ENCODE results near the gene RASA4B. TPM values are rescaled to one million over a fixed set of nuclear protein-coding genes. Genes with fewer than 3 reads are reported as not detected.

The RASA4B gene
- total and polyA plus RNA-seq, 2 experiments from 2014 or later: 0.99 to 1.5 TPM

GRCh38 chr7:102468478-102469350 lies 48.9 kb downstream of the RASA4B start:
- Mint-ChIP-seq H3K4me1 (peaks cover 16% of the 10 kb centered on the region), H3K4me3 (no peak overlapping the region), H3K9me3 (peaks cover 3% of the 10 kb centered on the region; the same call in 1 of the 3 replicates), H3K27me3 (ENCODE audit: insufficient read depth, low read depth, poor library complexity) (peaks cover 29% of the 10 kb centered on the region), H3K27ac (no peak overlapping the region), H3K36me3 (ENCODE audit: low read depth) (peaks cover 23% of the 10 kb centered on the region)
- Histone ChIP-seq H3K27me3 (ENCODE audit: insufficient read depth) (no peaks in the 10 kb centered on the region), H3K36me3 (ENCODE audit: insufficient read depth) (no peaks in the 10 kb centered on the region), H3K9me2 (ENCODE audit: insufficient read depth) (no peaks in the 10 kb centered on the region), H2AFZ (no peak overlapping the region), H3K79me2 (replicated peaks; ENCODE audit: insufficient read depth) (peaks cover 8% of the 10 kb centered on the region), H3F3A (replicated peaks; ENCODE audit: low read depth) (peaks cover 6% of the 10 kb centered on the region; the same call in 1 of the 2 replicates), H3K4me3 (no peak overlapping the region), H3K4me2 (no peak overlapping the region), H3K27ac (ENCODE audit: low read depth) (no peak overlapping the region), H3K4me1 (ENCODE audit: insufficient read depth) (0 out of 2 replicates have a peak, but pooled peaks cover 11% of the 10 kb centered on the region), H4K20me1 (replicated peaks; ENCODE audit: insufficient read depth) (peaks cover 4% of the 10 kb centered on the region; the same call in 1 of the 2 replicates)
- DNase-seq (ENCODE audit: low spot score): no peak
- TF ChIP-seq ETS1 (IDR thresholded peaks at IDR 0.05): no peak
- ATAC-seq: no peak

GRCh38 chr7:102467581-102468477 lies 49.7 kb downstream of the RASA4B start:
- Histone ChIP-seq H3K27me3 (ENCODE audit: insufficient read depth) (no peaks in the 10 kb centered on the region), H3K4me3 (no peak overlapping the region), H3K9me2 (ENCODE audit: insufficient read depth) (no peaks in the 10 kb centered on the region), H3K27ac (ENCODE audit: low read depth) (no peak overlapping the region), H3K79me2 (replicated peaks; ENCODE audit: insufficient read depth) (peaks cover 14% of the 10 kb centered on the region), H3F3A (replicated peaks; ENCODE audit: low read depth) (peaks cover 6% of the 10 kb centered on the region; the same call in 1 of the 2 replicates), H3K4me1 (ENCODE audit: insufficient read depth) (0 out of 2 replicates have a peak, but pooled peaks cover 11% of the 10 kb centered on the region), H3K36me3 (ENCODE audit: insufficient read depth) (no peaks in the 10 kb centered on the region), H4K20me1 (replicated peaks; ENCODE audit: insufficient read depth) (peaks cover 4% of the 10 kb centered on the region; the same call in 1 of the 2 replicates), H3K4me2 (no peak overlapping the region), H2AFZ (no peak overlapping the region)
- H3K27me3 Mint-ChIP-seq (ENCODE audit: insufficient read depth, low read depth, poor library complexity): peaks cover 29% of the 10 kb centered on the region
- peaks cover 16% of the 10 kb centered on the region for H3K36me3 Mint-ChIP-seq (ENCODE audit: low read depth)
- H3K27ac Mint-ChIP-seq: no peak overlapping the region
- no peak overlapping the region for H3K4me3 Mint-ChIP-seq
- H3K4me1 Mint-ChIP-seq: peaks cover 18% of the 10 kb centered on the region
- no peak for DNase-seq (ENCODE audit: low spot score)
- ATAC-seq: no peak
- peaks cover 3% of the 10 kb centered on the region; the same call in 1 of the 3 replicates for H3K9me3 Mint-ChIP-seq
- TF ChIP-seq REST (IDR thresholded peaks at IDR 0.05; ENCODE audit: unreplicated experiment): no peak
- no peak for TF ChIP-seq ZNF114 (CRISPR knock-in tag; IDR thresholded peaks at IDR 0.05)
- TF ChIP-seq EZH2phosphoT487 (IDR thresholded peaks at IDR 0.05; ENCODE audit: unreplicated experiment): no peak
- TF ChIP-seq CTCF (conservative IDR thresholded peaks at IDR 0.05; ENCODE audit: low read depth in 2 of 2): no peak
- no peak for TF ChIP-seq NANOG (IDR thresholded peaks at IDR 0.05; ENCODE audit: borderline replicate concordance)
- no peak for TF ChIP-seq STAT1 (IDR thresholded peaks at IDR 0.05; ENCODE audit: unreplicated experiment)
- no peak for TF ChIP-seq EZH2 (IDR thresholded peaks at IDR 0.05; ENCODE audit: low read depth, unreplicated experiment)
- TF ChIP-seq POLR2AphosphoS5 (IDR thresholded peaks at IDR 0.05; ENCODE audit: low read depth): no peak
- no peak for TF ChIP-seq CREB1 (CRISPR knock-in tag; IDR thresholded peaks at IDR 0.05; ENCODE audit: low read depth)
